GM19395 (cell line): ENCODE data around the gene SHTN1.

ENCODE experiments used
- ATAC-seq: cut with Tn5 transposase; IDR thresholded peaks from one replicate; pipeline ENCODE4 v1.9.1; 2021; ENCODE audit warnings: mild to moderate bottlenecking, moderate library complexity; ENCODE audit not compliant: unreplicated experiment

Gene SHTN1

GRCh38 chr10:116918583-116918982 is 86.4 kb downstream of the SHTN1 start:
- ATAC-seq = no peak

- no peak for ATAC-seq
Measured at GRCh38 chr10:116917481-116917880, 87.5 kb downstream of the SHTN1 start.

- no peak for ATAC-seq
Measured at GRCh38 chr10:116915340-116915739, 89.6 kb downstream of the SHTN1 start.

GRCh38 chr10:116913695-116914094 is 91.3 kb downstream of the SHTN1 start:
- no peak for ATAC-seq

- ATAC-seq = no peak
Measured at GRCh38 chr10:116912162-116912561, 92.8 kb downstream of the SHTN1 start.

GRCh38 chr10:116910910-116911309 is 94.1 kb downstream of the SHTN1 start:
- ATAC-seq = no peak

GRCh38 chr10:116909307-116909706 is 95.7 kb downstream of the SHTN1 start:
- ATAC-seq = no peak

- ATAC-seq = no peak
Measured at GRCh38 chr10:116907245-116907987, 97.6 kb downstream of the SHTN1 start.

GRCh38 chr10:116905845-116906210 is 99.2 kb downstream of the SHTN1 start:
- no peak for ATAC-seq

- ATAC-seq = no peak
Measured at GRCh38 chr10:116899626-116900025, 105.4 kb downstream of the SHTN1 start.

GRCh38 chr10:116893686-116894037 is 111.3 kb downstream of the SHTN1 start:
- no peak for ATAC-seq

- ATAC-seq = no peak
Measured at GRCh38 chr10:116892907-116893685, 111.9 kb downstream of the SHTN1 start.

GRCh38 chr10:116891208-116891607 is 113.8 kb downstream of the SHTN1 start:
- no peak for ATAC-seq

GRCh38 chr10:116889066-116889465 is 115.9 kb downstream of the SHTN1 start:
- no peak for ATAC-seq

- ATAC-seq = no peak
Measured at GRCh38 chr10:116888380-116889055, 116.5 kb downstream of the SHTN1 start.

- no peak for ATAC-seq
Measured at GRCh38 chr10:116886772-116887171, 118.2 kb downstream of the SHTN1 start.

GRCh38 chr10:116882639-116883038 is 122.3 kb downstream of the SHTN1 start:
- no peak for ATAC-seq

- no peak for ATAC-seq
Measured at GRCh38 chr10:116880716-116881482, 124.1 kb downstream of the SHTN1 start.

GRCh38 chr10:116879817-116880216 is 125.2 kb downstream of the SHTN1 start:
- no peak for ATAC-seq

- no peak for ATAC-seq
Measured at GRCh38 chr10:116878123-116878522, 126.9 kb downstream of the SHTN1 start.

GRCh38 chr10:116877391-116877790 is 127.6 kb downstream of the SHTN1 start:
- ATAC-seq = no peak
